NCI-H2196 treated with DMSO at 0.1 percent for 48 hours (cell line): ENCODE results near the gene IL9.
A peak's percentile ranks its signal among the peaks of the same experiment; 100 is the strongest.

Experiments
- DNase-seq: peaks from one replicate; lab custom pipeline; 2025; ENCODE audit not compliant: unreplicated experiment; lab: John Stamatoyannopoulos, UW

The IL9 gene

GRCh38 chr5:135891791-135892190, 3.9 kb downstream of the IL9 start:
- DNase-seq, result no peak

DNA sequence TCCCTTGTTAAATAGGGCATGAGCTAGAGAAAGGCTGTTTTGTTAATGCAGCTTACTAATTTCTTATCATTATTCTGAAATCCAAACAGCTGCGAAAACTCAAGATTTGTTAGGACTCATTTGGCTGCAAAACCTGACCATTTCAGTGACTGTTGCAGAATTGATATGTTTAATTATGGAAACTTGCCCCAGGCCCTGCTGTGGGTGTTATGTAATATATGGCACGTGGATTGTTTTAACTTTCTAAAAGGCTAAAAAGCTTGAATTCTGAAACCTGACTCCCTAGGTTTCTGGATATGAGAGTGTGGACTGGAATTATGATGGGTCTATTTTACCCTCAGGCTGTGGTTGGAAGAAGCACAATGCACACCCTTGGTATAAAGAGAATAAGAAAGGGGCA, 4.4 kb downstream of the IL9 start:
- no peak for DNase-seq

DNA sequence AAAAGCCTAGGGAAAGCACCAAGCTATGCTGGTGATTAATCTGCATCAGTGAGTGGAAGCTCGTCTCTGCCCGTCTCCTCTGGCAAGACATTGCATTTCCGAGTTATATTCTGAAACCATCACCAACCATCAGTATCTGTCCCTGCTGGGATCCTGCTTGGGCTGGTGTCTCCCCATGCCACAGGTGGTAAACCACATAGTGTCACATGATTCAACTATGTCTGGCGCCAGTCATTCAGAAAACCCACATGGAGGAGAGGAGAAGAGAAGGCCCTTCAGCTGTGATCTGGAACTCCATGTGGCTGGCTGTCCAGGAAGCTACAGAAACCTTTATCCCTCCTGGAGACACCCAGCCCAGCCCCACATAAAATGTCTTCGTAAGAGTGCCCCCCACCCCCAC, 4.8 kb downstream of the IL9 start:
- DNase-seq, result no peak

DNA sequence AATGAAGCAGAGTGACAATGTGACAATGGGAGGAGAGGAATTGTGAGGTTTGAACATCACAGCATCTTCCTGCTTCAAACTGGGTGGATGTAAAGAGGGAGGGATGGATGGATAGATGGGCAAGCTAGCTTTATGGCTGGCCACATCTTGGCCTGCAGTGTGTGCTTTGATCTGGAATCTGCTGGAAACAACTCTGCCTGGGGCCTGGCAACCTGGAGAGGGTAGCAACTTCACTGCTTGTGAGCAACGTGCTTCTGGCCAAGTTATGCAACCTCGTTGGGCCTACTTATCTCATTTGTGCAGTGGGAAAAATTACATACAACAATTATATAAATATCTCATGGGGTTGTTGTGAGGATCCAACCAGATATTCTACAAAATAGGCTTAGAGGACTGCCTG, 5.3 kb downstream of the IL9 start:
- DNase-seq, result no peak

- DNase-seq, result no peak
Measured at GRCh38 chr5:135887881-135888614, 7.6 kb downstream of the IL9 start.

GRCh38 chr5:135887447-135887864, 8.2 kb downstream of the IL9 start:
- DNase-seq, result peak; percentile 70

DNA sequence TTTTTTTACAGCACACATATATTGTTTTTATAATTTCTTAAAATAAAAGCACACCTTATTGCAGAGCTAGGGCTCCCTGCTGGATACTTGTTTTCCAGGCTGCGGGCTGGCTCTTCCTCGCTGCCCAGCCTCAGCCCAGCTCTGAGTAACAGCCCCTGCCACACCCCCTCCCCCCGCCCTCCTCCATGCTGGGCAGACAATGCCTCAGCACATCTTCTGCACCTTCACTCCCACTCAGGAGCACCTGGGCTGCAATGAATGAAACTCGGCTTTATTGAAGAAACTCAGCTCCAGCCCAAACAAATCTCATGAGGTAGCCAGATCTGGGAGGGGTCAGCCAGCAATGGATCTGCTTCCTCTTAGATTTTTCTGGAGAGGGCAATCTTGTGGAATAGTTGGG, 9.5 kb downstream of the IL9 start:
- DNase-seq, result no peak

DNA sequence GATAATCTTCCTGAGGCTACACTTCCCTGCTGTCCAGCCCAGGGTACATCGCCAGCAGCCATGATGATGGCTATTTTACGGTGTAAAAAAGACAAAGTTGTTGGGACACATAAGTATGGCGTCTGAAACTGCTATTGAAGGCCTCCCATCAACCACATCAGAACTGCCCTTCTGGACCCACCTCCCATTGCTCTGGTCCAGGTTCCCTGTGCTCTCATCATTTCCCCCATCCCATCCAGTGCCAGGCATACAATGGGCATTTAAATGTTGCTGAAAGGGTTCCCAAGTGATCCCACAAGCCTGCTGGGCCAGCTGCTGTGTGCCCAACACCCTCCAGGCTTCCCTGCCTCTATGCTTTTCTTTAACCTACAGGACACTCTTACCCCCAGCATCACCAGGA, 10.6 kb downstream of the IL9 start:
- no peak for DNase-seq

DNA sequence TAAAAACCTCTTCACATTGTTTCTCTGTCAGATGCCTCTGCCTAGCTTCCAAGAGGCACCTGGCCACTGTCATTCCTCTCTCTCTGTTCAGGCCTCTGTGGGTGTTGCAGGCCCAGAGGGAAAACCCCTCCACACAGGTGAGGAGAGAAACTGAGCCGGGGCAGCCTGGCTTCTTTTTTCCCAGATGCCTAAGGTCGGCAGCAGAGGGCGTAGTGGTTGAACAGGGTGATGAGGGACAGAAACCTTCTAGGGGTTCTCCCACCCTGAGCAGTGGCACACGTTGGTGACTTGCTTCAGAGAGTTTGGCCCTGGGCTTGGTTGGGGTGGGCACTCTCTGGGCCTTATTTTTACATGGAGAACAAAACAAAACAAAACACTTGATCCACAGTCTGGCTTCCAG, 12.2 kb downstream of the IL9 start:
- no peak for DNase-seq

- no peak for DNase-seq
Measured at GRCh38 chr5:135883026-135883425, 12.6 kb downstream of the IL9 start.

- no peak for DNase-seq
Measured at GRCh38 chr5:135881819-135882218, 13.8 kb downstream of the IL9 start.

GRCh38 chr5:135881244-135881643, 14.4 kb downstream of the IL9 start:
- DNase-seq, result no peak

DNA sequence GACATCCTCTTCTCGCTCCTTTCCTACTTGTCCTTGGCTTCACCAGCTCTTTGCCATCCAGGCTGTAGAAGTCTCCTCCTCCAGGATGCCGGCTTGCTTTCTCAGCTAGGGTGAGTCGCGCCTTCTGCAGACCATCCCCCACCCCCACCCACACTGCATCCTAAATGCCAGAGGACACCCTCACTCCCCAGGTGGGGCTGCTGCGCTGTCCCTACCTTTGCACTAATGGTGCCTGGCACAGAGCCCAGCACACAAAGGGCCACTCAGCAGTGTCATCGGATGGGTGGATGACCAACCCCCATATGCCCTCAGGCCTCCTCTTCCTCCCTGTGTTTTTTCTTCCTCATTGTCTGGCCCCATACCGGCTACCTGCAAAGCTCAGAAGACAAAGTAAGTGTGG, 14.8 kb downstream of the IL9 start:
- no peak for DNase-seq

DNA sequence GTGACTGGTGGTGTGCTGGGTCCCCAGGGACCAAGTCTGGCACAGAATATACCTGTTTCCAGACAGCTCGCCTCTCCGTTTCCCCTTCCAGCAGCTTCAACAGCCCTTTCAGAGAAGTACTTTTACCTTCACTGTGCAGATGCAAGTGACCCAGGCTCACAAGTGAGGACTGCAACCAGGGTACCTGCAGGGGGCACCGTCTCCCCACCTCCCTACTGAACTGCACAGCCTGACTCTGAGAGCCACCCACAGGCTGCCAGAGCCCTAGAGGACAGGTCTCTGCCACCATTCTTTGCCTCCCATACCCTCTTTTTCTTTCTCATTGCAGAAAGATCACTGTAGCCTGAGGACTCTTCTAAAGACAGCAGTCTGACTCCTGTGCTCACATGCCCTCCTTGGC, 15.4 kb downstream of the IL9 start:
- DNase-seq, result no peak

- DNase-seq, result no peak
Measured at GRCh38 chr5:135879591-135879990, 16.1 kb downstream of the IL9 start.

- no peak for DNase-seq
Measured at GRCh38 chr5:135878156-135878620, 17.5 kb downstream of the IL9 start.

DNA sequence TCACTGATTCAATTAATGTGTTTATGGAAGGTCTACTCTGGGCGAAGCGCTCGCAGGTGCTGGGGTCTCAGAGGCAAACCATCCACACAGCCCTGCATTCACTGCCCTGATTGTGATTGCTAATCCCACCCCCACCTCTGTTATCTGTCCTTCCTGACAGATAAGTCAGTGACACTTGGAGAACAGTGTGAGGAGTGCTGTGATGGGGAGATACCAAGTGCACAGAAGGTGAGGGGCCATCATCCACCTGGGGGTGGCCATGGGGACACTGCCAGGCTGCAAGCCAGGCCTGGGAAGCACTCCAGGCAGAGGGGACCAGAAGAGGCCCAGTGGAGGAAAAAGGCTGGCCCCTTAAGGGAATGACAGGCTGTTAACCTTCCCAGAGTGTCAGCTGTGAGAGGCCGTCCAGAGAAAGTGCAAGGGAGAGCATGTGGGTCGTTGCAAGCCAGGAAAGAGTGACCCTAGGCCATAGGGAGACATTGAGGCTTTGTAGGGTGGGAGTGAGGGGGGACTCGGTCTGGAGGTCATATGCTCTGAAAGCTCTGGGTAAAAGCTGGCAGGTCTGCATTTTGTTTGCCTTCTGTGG, 18.0 kb downstream of the IL9 start:
- no peak for DNase-seq

DNA sequence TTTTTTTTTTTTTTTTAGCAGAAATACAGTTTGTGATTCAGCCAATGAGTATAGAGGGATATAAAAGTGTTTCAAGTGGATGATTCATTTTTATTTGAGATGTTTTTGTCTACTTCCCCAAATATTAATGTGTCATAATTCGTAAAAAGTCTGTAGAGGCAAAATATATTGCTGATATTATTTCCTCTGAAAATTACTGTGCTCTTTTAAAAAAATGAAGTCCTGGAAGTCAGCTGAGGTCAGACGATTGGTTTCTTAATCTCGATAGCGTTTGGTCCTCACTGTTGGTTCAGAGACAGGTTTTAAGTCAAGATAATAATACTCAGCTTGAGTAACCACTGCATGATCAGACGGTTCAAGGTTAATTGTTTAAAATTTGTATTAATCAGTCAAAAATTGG, 19.5 kb downstream of the IL9 start:
- DNase-seq, result no peak

DNA sequence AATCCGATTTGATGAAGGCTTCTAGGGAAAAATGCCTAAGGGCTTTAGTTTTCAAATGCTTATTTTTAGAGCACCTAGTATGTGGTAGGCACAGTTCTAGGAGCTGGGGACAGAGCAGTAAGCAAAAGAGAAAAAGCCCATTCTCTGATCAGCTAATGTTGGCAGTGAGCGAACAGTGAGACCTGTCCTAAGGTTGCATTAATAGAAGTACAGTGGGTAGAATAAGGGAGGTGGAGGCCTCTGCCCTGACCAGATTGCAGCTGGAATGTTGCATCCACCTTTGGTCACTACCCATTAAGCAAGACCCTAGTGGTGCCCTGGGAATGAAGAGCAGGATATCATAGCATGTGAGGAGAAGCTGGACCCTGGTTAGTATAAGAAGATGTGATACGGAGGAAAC, 20.1 kb downstream of the IL9 start:
- no peak for DNase-seq

GRCh38 chr5:135874461-135874860, 21.2 kb downstream of the IL9 start:
- no peak for DNase-seq

GRCh38 chr5:135873831-135874230, 21.8 kb downstream of the IL9 start:
- DNase-seq, result no peak

GRCh38 chr5:135871268-135871915, 24.2 kb downstream of the IL9 start:
- no peak for DNase-seq
